Measurements from ENCODE around the gene KRT12.
"Not testable (repeated sequence)": the region's sequence is repeated elsewhere in the genome, so short reads cannot be mapped to it uniquely, and the experiment has no call there.

Gene KRT12

GRCh38 chr17:40862985-40863733 lies 3.9 kb downstream of the KRT12 start:
- no peak overlapping the region for H3K4me3 ChIP-seq (replicated peaks; ENCODE audit: low read depth, low read length)
- no peaks in the 10 kb centered on the region for H3K36me3 ChIP-seq (ENCODE audit: control insufficient read depth, insufficient read depth, low read length)
- H3K27me3 ChIP-seq (replicated peaks; ENCODE audit: control insufficient read depth, insufficient read depth, low read length): no peaks in the 10 kb centered on the region; the same call in 1 of the 2 replicates
- peak; percentile 6 for DNase-seq (ENCODE audit: extremely low read depth, insufficient read length)
- TF ChIP-seq, protein P1, sequence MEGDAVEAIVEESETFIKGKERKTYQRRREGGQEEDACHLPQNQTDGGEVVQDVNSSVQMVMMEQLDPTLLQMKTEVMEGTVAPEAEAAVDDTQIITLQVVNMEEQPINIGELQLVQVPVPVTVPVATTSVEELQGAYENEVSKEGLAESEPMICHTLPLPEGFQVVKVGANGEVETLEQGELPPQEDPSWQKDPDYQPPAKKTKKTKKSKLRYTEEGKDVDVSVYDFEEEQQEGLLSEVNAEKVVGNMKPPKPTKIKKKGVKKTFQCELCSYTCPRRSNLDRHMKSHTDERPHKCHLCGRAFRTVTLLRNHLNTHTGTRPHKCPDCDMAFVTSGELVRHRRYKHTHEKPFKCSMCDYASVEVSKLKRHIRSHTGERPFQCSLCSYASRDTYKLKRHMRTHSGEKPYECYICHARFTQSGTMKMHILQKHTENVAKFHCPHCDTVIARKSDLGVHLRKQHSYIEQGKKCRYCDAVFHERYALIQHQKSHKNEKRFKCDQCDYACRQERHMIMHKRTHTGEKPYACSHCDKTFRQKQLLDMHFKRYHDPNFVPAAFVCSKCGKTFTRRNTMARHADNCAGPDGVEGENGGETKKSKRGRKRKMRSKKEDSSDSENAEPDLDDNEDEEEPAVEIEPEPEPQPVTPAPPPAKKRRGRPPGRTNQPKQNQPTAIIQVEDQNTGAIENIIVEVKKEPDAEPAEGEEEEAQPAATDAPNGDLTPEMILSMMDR (IDR thresholded peaks at IDR 0.05; ENCODE audit: insufficient read depth, low read length, poor library complexity, severe bottlenecking): peak; percentile 47

DNA sequence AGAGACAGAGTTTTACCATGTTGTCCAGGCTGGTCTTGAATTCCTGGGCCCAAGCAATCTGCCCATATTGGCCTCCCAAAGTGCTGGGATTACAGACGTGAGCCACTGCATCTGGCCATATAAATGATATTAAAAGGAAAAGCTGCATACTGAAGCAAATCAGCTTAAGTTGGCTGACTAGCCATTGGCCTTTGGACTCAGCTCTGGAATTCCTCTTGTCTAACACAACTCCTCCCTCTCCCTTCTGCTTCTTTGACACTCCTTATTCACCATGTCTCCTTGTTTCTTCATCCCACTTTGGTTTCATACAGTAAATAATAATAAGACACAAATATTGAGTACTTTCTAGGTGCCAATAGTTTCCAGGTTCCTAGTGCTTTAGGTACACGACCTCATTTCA lies 7.5 kb downstream of the KRT12 start:
- Histone ChIP-seq H3K36me3 (ENCODE audit: control insufficient read depth, insufficient read depth, low read length) (no peaks in the 10 kb centered on the region), H3K4me3 (replicated peaks; ENCODE audit: low read depth, low read length) (no peak overlapping the region), H3K27me3 (replicated peaks; ENCODE audit: control insufficient read depth, insufficient read depth, low read length) (no peaks in the 10 kb centered on the region; the same call in 1 of the 2 replicates)
- TF ChIP-seq, protein P1 (IDR thresholded peaks at IDR 0.05; ENCODE audit: insufficient read depth, low read length, poor library complexity, severe bottlenecking): no peak
- no peak for DNase-seq (ENCODE audit: extremely low read depth, insufficient read length)

DNA sequence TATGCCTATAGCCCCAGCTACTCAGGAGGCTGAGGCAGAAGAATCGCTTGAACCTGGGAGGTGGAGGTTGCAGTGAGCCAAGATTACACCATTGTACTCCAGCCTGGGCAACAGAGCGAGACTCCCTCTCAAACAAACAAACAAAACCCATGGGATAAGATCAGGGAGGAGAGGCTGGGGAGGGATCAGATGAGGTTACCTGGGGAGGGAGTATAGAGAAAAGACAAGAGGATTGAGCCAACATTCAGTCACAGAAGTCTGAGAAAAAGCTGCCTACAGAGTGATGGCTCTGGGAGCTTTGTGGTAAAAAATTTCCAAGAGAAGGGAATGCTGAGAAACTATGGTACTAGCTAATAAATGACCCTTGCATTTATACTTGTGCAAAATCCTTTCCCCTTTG lies 8.4 kb downstream of the KRT12 start:
- not testable (repeated sequence) for H3K4me3 ChIP-seq (replicated peaks; ENCODE audit: low read depth, low read length); H3K27me3 ChIP-seq (replicated peaks; ENCODE audit: control insufficient read depth, insufficient read depth, low read length); DNase-seq (ENCODE audit: extremely low read depth, insufficient read length); H3K36me3 ChIP-seq (ENCODE audit: control insufficient read depth, insufficient read depth, low read length)

- TF ChIP-seq, protein P1 (IDR thresholded peaks at IDR 0.05; ENCODE audit: insufficient read depth, low read length, poor library complexity, severe bottlenecking): no peak
- no peak overlapping the region for H3K4me3 ChIP-seq (replicated peaks; ENCODE audit: low read depth, low read length)
- no peak for DNase-seq (ENCODE audit: extremely low read depth, insufficient read length)
- H3K27me3 ChIP-seq (replicated peaks; ENCODE audit: control insufficient read depth, insufficient read depth, low read length): no peaks in the 10 kb centered on the region
- H3K36me3 ChIP-seq (ENCODE audit: control insufficient read depth, insufficient read depth, low read length): no peaks in the 10 kb centered on the region
Observed at GRCh38 chr17:40857535-40857934, 9.5 kb downstream of the KRT12 start.

GRCh38 chr17:40854175-40854814 lies 12.7 kb downstream of the KRT12 start:
- no peaks in the 10 kb centered on the region for H3K27me3 ChIP-seq (replicated peaks; ENCODE audit: control insufficient read depth, insufficient read depth, low read length)
- H3K36me3 ChIP-seq (ENCODE audit: control insufficient read depth, insufficient read depth, low read length): no peaks in the 10 kb centered on the region
- no peak for DNase-seq (ENCODE audit: extremely low read depth, insufficient read length)
- TF ChIP-seq, protein P1 (IDR thresholded peaks at IDR 0.05; ENCODE audit: insufficient read depth, low read length, poor library complexity, severe bottlenecking): no peak
- no peak overlapping the region for H3K4me3 ChIP-seq (replicated peaks; ENCODE audit: low read depth, low read length)

DNA sequence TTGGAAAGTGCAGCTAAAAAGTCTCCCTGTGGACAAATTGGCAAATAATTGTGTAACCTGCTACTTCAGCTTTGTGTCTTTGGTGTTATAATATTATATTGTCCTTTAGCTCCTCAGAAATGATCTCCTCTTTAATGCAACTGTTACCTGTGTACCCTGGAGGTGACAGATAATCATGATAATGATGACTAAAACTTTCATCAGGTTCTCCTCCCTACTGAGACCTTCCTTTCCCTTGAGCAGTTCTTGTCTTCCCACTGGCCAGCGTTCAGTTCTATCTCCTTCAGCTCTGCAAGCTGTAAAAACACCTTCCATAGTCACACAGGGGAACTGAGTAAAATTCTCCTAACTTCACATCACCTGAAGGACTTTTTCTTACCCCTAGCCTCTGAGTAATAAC lies 14.7 kb downstream of the KRT12 start:
- no peak overlapping the region for H3K4me3 ChIP-seq (replicated peaks; ENCODE audit: low read depth, low read length)
- TF ChIP-seq, protein P1 (IDR thresholded peaks at IDR 0.05; ENCODE audit: insufficient read depth, low read length, poor library complexity, severe bottlenecking): no peak
- no peak for DNase-seq (ENCODE audit: extremely low read depth, insufficient read length)
- no peaks in the 10 kb centered on the region for H3K36me3 ChIP-seq (ENCODE audit: control insufficient read depth, insufficient read depth, low read length)
- H3K27me3 ChIP-seq (replicated peaks; ENCODE audit: control insufficient read depth, insufficient read depth, low read length): no peaks in the 10 kb centered on the region

All from GM06990 (cell line).